Ovary (tissue), 9 donors: Measurements from ENCODE around the gene SCEL. TPM values are rescaled to one million over a fixed set of nuclear protein-coding genes. Genes with fewer than 3 reads are reported as not detected.

Source experiments
- DNase-seq, 5 donors: peaks; one replicate each; pipeline ENCODE4 v3.0.0-alpha.2; 2019 to 2020
- H3K27ac ChIP-seq, 2 donors: fragments of 200-600 bp; one replicate each; pipeline versions ENCODE4 v1.5.1 to v1.8.0; 2019 to 2022
- H3K27me3 ChIP-seq: fragments of 200-600 bp; one replicate; pipeline ENCODE4 v1.8.0; 2022
- H3K36me3 ChIP-seq: fragments of 200-600 bp; sonication (generic); one replicate; pipeline ENCODE4 v1.5.1; 2019
- H3K4me1 ChIP-seq: one replicate; pipeline ENCODE4 v1.8.1; 2013; ENCODE audit warnings: mild to moderate bottlenecking, moderate library complexity; ENCODE audit not compliant: insufficient read depth
- H3K4me3 ChIP-seq: fragments of 200-600 bp; sonication (generic); one replicate; pipeline ENCODE4 v1.5.1; 2017
- H3K9me3 ChIP-seq, 2 donors: fragments of 200-600 bp in 1 of 2; sonication (generic) in 1 of 2; one replicate each; pipeline versions ENCODE4 v1.5.1 to v1.8.1; 2013 to 2019; ENCODE audit warnings: mild to moderate bottlenecking in 1 of 2, moderate library complexity in 1 of 2
- CTCF ChIP-seq, 3 donors: fragments of 450-650 bp in 2 of 3; fragments of 200-600 bp in 1 of 3; IDR thresholded peaks; one replicate each; pipeline versions ENCODE4 v1.5.1 to v1.8.0; 2016 to 2022; ENCODE audit warnings: antibody characterized with exemption in 3 of 3, mild to moderate bottlenecking in 1 of 3
- EP300 ChIP-seq: sonication (generic); formaldehyde crosslinking; IDR thresholded peaks from one replicate; pipeline ENCODE4 v1.6.1; 2017; ENCODE audit warnings: antibody characterized with exemption
- POLR2A ChIP-seq: fragments of 450-650 bp; IDR thresholded peaks from one replicate; pipeline ENCODE4 v1.6.1; 2017; ENCODE audit warnings: antibody characterized with exemption, mild to moderate bottlenecking, moderate library complexity
- WGBS, 3 donors: extraction: QIAGEN DNeasy Blood & Tissue Kit in 1 of 3; methylation state at CpG; one replicate each; pipeline versions ENCODE4 v1.1.5 to v1.1.7; 2013 to 2017; 5-methylcytosine and 5-hydroxymethylcytosine counted together
- intact Hi-C, 4 donors: fragments of 100-400 bp; cut with DNase I; formaldehyde crosslinking; loops; one replicate each; pipeline versions ENCODE4 v1.11.0 to v1.15.1; 2022 to 2023
- polyA plus RNA-seq, 2 donors: library from polyadenylated mRNA; stranded (reverse); fragments of 200-250 nt in 1 of 2; fragments of 350-450 nt in 1 of 2; fragmentation: Illumina TruSeq in 1 of 2; extraction: RNeasy Lipid Tissue Mini Kit (QIAGEN cat#74804) in 1 of 2; gene quantifications; one replicate each; pipeline ENCODE4 v1.2.3, GENCODE V29; 2013 to 2014
- total RNA-seq, 7 donors: library from RNA; depleted of rRNA in 2 of 7; stranded (reverse); fragments of >200 nt in 2 of 7; fragmentation: NEBNext Ultra II Directional in 3 of 7; extraction: Animal tissue kit (Norgen Biotek cat#: 25700) in 3 of 7; gene quantifications; one replicate each; pipeline versions ENCODE4 v1.1.0 to v1.2.4, GENCODE V29; 2016 to 2023
- donor health status: DM: no; HTN: no; CAD: no; lungs with moderate emphysema.
- donor health status: DM: no; HTN: no; CAD: no.
- donor health status: Bipolar disorder and iron deficiency.
- donor health status: DM: yes; HTN: yes; CAD: no.
- donor health status: DM: no; HTN: no; CAD: no.
- donor health status: DM: yes; HTN: yes; CAD: no.

SCEL gene
- total and polyA plus RNA-seq, 9 donors: 0.04 TPM; not detected in 8

- no peaks in the 10 kb centered on the region for H3K9me3 ChIP-seq
- no peak overlapping the region for H3K27ac ChIP-seq
- H3K4me1 ChIP-seq: no peaks in the 10 kb centered on the region
- DNase-seq: no peak
- 62 to 68% (median 67%) methylated on average over 2 of the region's 2 CpGs for WGBS, 3 donors
- H3K4me3 ChIP-seq: no peak overlapping the region
- TF ChIP-seq POLR2A (no peak), CTCF (IDR thresholded peaks at IDR 0.05) (no peak), EP300 (no peak)
- H3K27me3 ChIP-seq: no peaks in the 10 kb centered on the region
- intact Hi-C loops: no loop called here
- H3K36me3 ChIP-seq: no peaks in the 10 kb centered on the region
Measured at GRCh38 chr13:77532983-77533382, 2.5 kb upstream of the SCEL start.

- Histone ChIP-seq H3K27ac (no peak overlapping the region), H3K9me3 (no peaks in the 10 kb centered on the region), H3K27me3 (no peaks in the 10 kb centered on the region), H3K4me3 (no peak overlapping the region), H3K4me1 (no peaks in the 10 kb centered on the region), H3K36me3 (no peaks in the 10 kb centered on the region)
- intact Hi-C loops: no loop called here
- no peak for TF ChIP-seq EP300
- no peak for TF ChIP-seq POLR2A
- no peak for TF ChIP-seq CTCF (IDR thresholded peaks at IDR 0.05)
- no peak for DNase-seq
- WGBS, 3 donors: 80 to 84% (median 81%) methylated on average over 7 of the region's 7 CpGs
Measured at GRCh38 chr13:77533875-77534788, 1.4 kb upstream of the SCEL start.

- no peak for TF ChIP-seq POLR2A
- TF ChIP-seq EP300: no peak
- no peak for TF ChIP-seq CTCF (IDR thresholded peaks at IDR 0.05)
- intact Hi-C loops: no loop called here
- H3K9me3 ChIP-seq: no peaks in the 10 kb centered on the region
- H3K4me1 ChIP-seq: no peaks in the 10 kb centered on the region
- no peak overlapping the region for H3K4me3 ChIP-seq
- H3K27ac ChIP-seq: no peak overlapping the region
- no peak for DNase-seq
- no peaks in the 10 kb centered on the region for H3K36me3 ChIP-seq
- H3K27me3 ChIP-seq: no peaks in the 10 kb centered on the region
Measured at GRCh38 chr13:77536358-77536757, 852 bp downstream of the SCEL start.

GRCh38 chr13:77537289-77537919, 1.9 kb downstream of the SCEL start:
- TF ChIP-seq CTCF (IDR thresholded peaks at IDR 0.05): no peak
- no peak for TF ChIP-seq POLR2A
- TF ChIP-seq EP300: no peak
- Histone ChIP-seq H3K9me3 (no peaks in the 10 kb centered on the region), H3K4me3 (no peak overlapping the region), H3K4me1 (no peaks in the 10 kb centered on the region), H3K36me3 (no peaks in the 10 kb centered on the region), H3K27me3 (no peaks in the 10 kb centered on the region), H3K27ac (no peak overlapping the region)
- WGBS, 3 donors: 79 to 92% (median 84%) methylated on average over 7 of the region's 7 CpGs
- DNase-seq: no peak
- intact Hi-C loops: no loop called here
